ENCODE results near the gene FILIP1L.

Gene FILIP1L

GRCh38 chr3:99948467-99949089, 165.7 kb downstream of the FILIP1L start:
- H3K9me3 ChIP-seq (ENCODE audit: severe bottlenecking) = no peaks in the 10 kb centered on the region
- no peak overlapping the region for H3K4me3 ChIP-seq (ENCODE audit: low read depth, low read length)
- TF ChIP-seq, protein P1, sequence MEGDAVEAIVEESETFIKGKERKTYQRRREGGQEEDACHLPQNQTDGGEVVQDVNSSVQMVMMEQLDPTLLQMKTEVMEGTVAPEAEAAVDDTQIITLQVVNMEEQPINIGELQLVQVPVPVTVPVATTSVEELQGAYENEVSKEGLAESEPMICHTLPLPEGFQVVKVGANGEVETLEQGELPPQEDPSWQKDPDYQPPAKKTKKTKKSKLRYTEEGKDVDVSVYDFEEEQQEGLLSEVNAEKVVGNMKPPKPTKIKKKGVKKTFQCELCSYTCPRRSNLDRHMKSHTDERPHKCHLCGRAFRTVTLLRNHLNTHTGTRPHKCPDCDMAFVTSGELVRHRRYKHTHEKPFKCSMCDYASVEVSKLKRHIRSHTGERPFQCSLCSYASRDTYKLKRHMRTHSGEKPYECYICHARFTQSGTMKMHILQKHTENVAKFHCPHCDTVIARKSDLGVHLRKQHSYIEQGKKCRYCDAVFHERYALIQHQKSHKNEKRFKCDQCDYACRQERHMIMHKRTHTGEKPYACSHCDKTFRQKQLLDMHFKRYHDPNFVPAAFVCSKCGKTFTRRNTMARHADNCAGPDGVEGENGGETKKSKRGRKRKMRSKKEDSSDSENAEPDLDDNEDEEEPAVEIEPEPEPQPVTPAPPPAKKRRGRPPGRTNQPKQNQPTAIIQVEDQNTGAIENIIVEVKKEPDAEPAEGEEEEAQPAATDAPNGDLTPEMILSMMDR (IDR thresholded peaks at IDR 0.05; ENCODE audit: low read depth, low read length) = no peak
- no peak overlapping the region for H3K27ac ChIP-seq
- H3K36me3 ChIP-seq = no peaks in the 10 kb centered on the region
- no peak for DNase-seq
- H3K27me3 ChIP-seq (ENCODE audit: insufficient read depth, low read depth, severe bottlenecking) = no peaks in the 10 kb centered on the region

GRCh38 chr3:99947356-99947755, 166.9 kb downstream of the FILIP1L start:
- DNase-seq = no peak
- TF ChIP-seq, protein P1 (IDR thresholded peaks at IDR 0.05; ENCODE audit: low read depth, low read length) = no peak
- Histone ChIP-seq H3K27me3 (ENCODE audit: insufficient read depth, low read depth, severe bottlenecking) (no peaks in the 10 kb centered on the region), H3K36me3 (no peaks in the 10 kb centered on the region), H3K4me3 (ENCODE audit: low read depth, low read length) (no peak overlapping the region), H3K27ac (no peak overlapping the region), H3K9me3 (ENCODE audit: severe bottlenecking) (no peaks in the 10 kb centered on the region)

GRCh38 chr3:99945328-99945995, 168.8 kb downstream of the FILIP1L start:
- H3K27me3 ChIP-seq (ENCODE audit: insufficient read depth, low read depth, severe bottlenecking) = no peaks in the 10 kb centered on the region
- TF ChIP-seq, protein P1 (IDR thresholded peaks at IDR 0.05; ENCODE audit: low read depth, low read length) = no peak
- no peaks in the 10 kb centered on the region for H3K9me3 ChIP-seq (ENCODE audit: severe bottlenecking)
- no peaks in the 10 kb centered on the region; the same call in 1 of the 2 replicates for H3K36me3 ChIP-seq
- no peak for DNase-seq
- no peak overlapping the region for H3K27ac ChIP-seq
- H3K4me3 ChIP-seq (ENCODE audit: low read depth, low read length) = no peak overlapping the region

GRCh38 chr3:99943931-99944761, 170.2 kb downstream of the FILIP1L start:
- TF ChIP-seq, protein P1 (IDR thresholded peaks at IDR 0.05; ENCODE audit: low read depth, low read length) = no peak

GRCh38 chr3:99941211-99941610, 173.1 kb downstream of the FILIP1L start:
- no peak for DNase-seq
- Histone ChIP-seq H3K4me3 (ENCODE audit: low read depth, low read length) (no peak overlapping the region), H3K27ac (no peak overlapping the region), H3K36me3 (no peaks in the 10 kb centered on the region; the same call in 1 of the 2 replicates), H3K9me3 (ENCODE audit: severe bottlenecking) (no peaks in the 10 kb centered on the region), H3K27me3 (ENCODE audit: insufficient read depth, low read depth, severe bottlenecking) (no peaks in the 10 kb centered on the region)
- TF ChIP-seq, protein P1 (IDR thresholded peaks at IDR 0.05; ENCODE audit: low read depth, low read length) = no peak

More at GRCh38 chr3:99943931-99944761, 170.2 kb downstream of the FILIP1L start:
- no peak for DNase-seq
- Histone ChIP-seq H3K4me3 (ENCODE audit: low read depth, low read length) (no peak overlapping the region), H3K27me3 (ENCODE audit: insufficient read depth, low read depth, severe bottlenecking) (no peaks in the 10 kb centered on the region), H3K27ac (no peak overlapping the region), H3K9me3 (ENCODE audit: severe bottlenecking) (no peaks in the 10 kb centered on the region), H3K36me3 (no peaks in the 10 kb centered on the region; the same call in 1 of the 2 replicates)
